PC-9 (cell line): ENCODE data around the gene FNIP1.

Source experiments
- CTCF ChIP-seq: fragments of 200-600 bp; sonication (generic); conservative IDR thresholded peaks from 2 replicates; pipeline ENCODE4 v1.6.1; 2017; ENCODE audit warnings: mixed run types, antibody characterized with exemption, mild to moderate bottlenecking, moderate library complexity
- EZH2 ChIP-seq: fragments of 200-600 bp; sonication (generic); IDR thresholded peaks from 2 replicates; pipeline ENCODE4 v1.8.0; 2017; ENCODE audit warnings: antibody characterized with exemption, low read depth

GRCh38 chr5:131783874-131784273, 12.9 kb downstream of the FNIP1 start:
- no peak for TF ChIP-seq CTCF
- no peak for TF ChIP-seq EZH2
